H1 (cell line): ENCODE measurements around the gene DOK6. TPM values are rescaled to one million over a fixed set of nuclear protein-coding genes. Genes with fewer than 3 reads are reported as not detected.

Experiments used
- CTCF ChIA-PET: fragments of 300-600 bp; sonication (Branson Sonifier 250); formaldehyde crosslinking; loops from one replicate; lab custom pipeline; 2021; ENCODE audit not compliant: partially characterized antibody; lab: Charles Lee
- POLR2A ChIA-PET: fragments of 300-600 bp; sonication (Branson Sonifier 250); formaldehyde crosslinking; loops from one replicate; lab custom pipeline; 2021; ENCODE audit warnings: inconsistent platforms; ENCODE audit not compliant: partially characterized antibody; lab: Charles Lee
- DNase-seq, 2 experiments: peaks; one replicate each; pipeline versions ENCODE4 v3.0.0 to v3.0.0-alpha.2; 2010 to 2022; ENCODE audit warnings: low spot score in 2 of 2, low read depth in 1 of 2, mixed read lengths in 1 of 2
- FAIRE-seq: peaks from 2 replicates; lab custom pipeline; 2011; peaks lifted over from hg19 to GRCh38; lab: Jason Lieb, UNC
- H2AFZ ChIP-seq: 2 replicates; pipeline ENCODE4 v1.8.1; 2012; ENCODE audit warnings: low read length, inconsistent platforms
- H2AK5ac ChIP-seq: 2 replicates; pipeline ENCODE4 v1.6.1; 2013; ENCODE audit warnings: low read depth, low read length
- H2BK120ac ChIP-seq: replicated peaks from 2 replicates; pipeline ENCODE3; 2013; ENCODE audit warnings: low read depth, low read length, inconsistent platforms
- H2BK12ac ChIP-seq: 2 replicates; pipeline ENCODE4 v1.6.1; 2013; ENCODE audit warnings: low read depth, low read length
- H2BK15ac ChIP-seq: 2 replicates; pipeline ENCODE4 v1.6.1; 2013; ENCODE audit warnings: low read length
- H2BK20ac ChIP-seq: 2 replicates; pipeline ENCODE4 v1.6.1; 2013; ENCODE audit warnings: low read length
- H2BK5ac ChIP-seq: 2 replicates; pipeline ENCODE4 v1.6.1; 2013; ENCODE audit warnings: low read depth, low read length
- H3K14ac ChIP-seq: 2 replicates; pipeline ENCODE4 v1.6.1; 2013; ENCODE audit warnings: inconsistent platforms; ENCODE audit not compliant: insufficient read length
- H3K18ac ChIP-seq: 2 replicates; pipeline ENCODE4 v1.6.1; 2013; ENCODE audit warnings: low read length; ENCODE audit errors: extremely low read depth
- H3K23ac ChIP-seq: 2 replicates; pipeline ENCODE4 v1.6.1; 2013; ENCODE audit warnings: inconsistent platforms; ENCODE audit not compliant: insufficient read length
- H3K23me2 ChIP-seq: 2 replicates; pipeline ENCODE4 v1.6.1; 2013; ENCODE audit warnings: low read depth, low read length
- H3K27ac ChIP-seq: 2 replicates; pipeline ENCODE4 v1.6.1; 2011; ENCODE audit warnings: low read depth, low read length, inconsistent platforms
- H3K27me3 ChIP-seq, 4 experiments: replicated peaks in 1 of 4; 1 replicate in 1 of 4; 2 replicates in 3 of 4; pipeline versions ENCODE4 v1.6.1 to v1.8.1; 2011 to 2013; ENCODE audit warnings: low read length in 3 of 4, mild to moderate bottlenecking in 3 of 4, inconsistent platforms in 2 of 4, mixed read lengths in 2 of 4, moderate library complexity in 1 of 4; ENCODE audit not compliant: control insufficient read depth in 3 of 4, insufficient read depth in 3 of 4; ENCODE audit errors: extremely low read depth in 1 of 4
- H3K36me3 ChIP-seq, 4 experiments: 2 replicates each; pipeline versions ENCODE4 v1.6.1 to v1.8.1; 2011 to 2013; ENCODE audit warnings: mild to moderate bottlenecking in 4 of 4, low read length in 3 of 4, moderate library complexity in 2 of 4, control low read depth in 1 of 4, inconsistent platforms in 1 of 4; ENCODE audit not compliant: insufficient read depth in 4 of 4, control insufficient read depth in 2 of 4
- H3K4ac ChIP-seq: replicated peaks from 2 replicates; pipeline ENCODE3; 2013; ENCODE audit warnings: low read length, low read depth, mixed read lengths, inconsistent platforms; ENCODE audit not compliant: insufficient read length
- H3K4me1 ChIP-seq, 4 experiments: replicated peaks in 1 of 4; 1 replicate in 1 of 4; 2 replicates in 3 of 4; pipeline versions ENCODE4 v1.6.1 to v1.8.1; 2011 to 2013; ENCODE audit warnings: low read length in 3 of 4, inconsistent platforms in 2 of 4, mixed read lengths in 1 of 4; ENCODE audit not compliant: insufficient read depth in 4 of 4, control insufficient read depth in 3 of 4
- H3K4me2 ChIP-seq, 2 experiments: 2 replicates each; pipeline versions ENCODE4 v1.6.1 to v1.8.1; 2011 to 2013; ENCODE audit warnings: low read depth in 2 of 2, low read length in 2 of 2, control low read depth in 1 of 2, inconsistent platforms in 1 of 2, mild to moderate bottlenecking in 1 of 2; ENCODE audit not compliant: insufficient read depth in 1 of 2
- H3K4me3 ChIP-seq, 4 experiments: fragments of 200-600, 300-600 bp in 1 of 4; sonication (generic), shearing (Covaris generic), sonication (Bioruptor Twin) in 1 of 4; 2 replicates each; pipeline versions ENCODE4 v1.5.1 to v1.8.1; 2011 to 2016; ENCODE audit warnings: low read length in 4 of 4, low read depth in 3 of 4, control low read depth in 2 of 4, inconsistent platforms in 2 of 4, mild to moderate bottlenecking in 2 of 4, mixed read lengths in 1 of 4, moderate library complexity in 1 of 4; ENCODE audit not compliant: insufficient read depth in 2 of 4; ENCODE audit errors: extremely low read depth in 1 of 4
- H3K56ac ChIP-seq: replicated peaks from 2 replicates; pipeline ENCODE3; 2013; ENCODE audit warnings: low read depth, mild to moderate bottlenecking, mixed read lengths, low read length, inconsistent platforms; ENCODE audit not compliant: insufficient read length
- H3K79me1 ChIP-seq: 2 replicates; pipeline ENCODE4 v1.6.1; 2013; ENCODE audit warnings: low read depth, low read length, control low read depth
- H3K79me2 ChIP-seq, 2 experiments: 2 replicates each; pipeline versions ENCODE4 v1.6.1 to v1.8.1; 2012 to 2013; ENCODE audit warnings: low read length in 2 of 2, mild to moderate bottlenecking in 2 of 2, inconsistent platforms in 1 of 2; ENCODE audit not compliant: insufficient read depth in 2 of 2, control insufficient read depth in 1 of 2
- H3K9ac ChIP-seq, 4 experiments: replicated peaks in 1 of 4; 1 replicate in 1 of 4; 2 replicates in 3 of 4; pipeline versions ENCODE4 v1.6.1 to v1.8.1; 2011 to 2013; ENCODE audit warnings: low read depth in 3 of 4, low read length in 3 of 4, control low read depth in 2 of 4, mild to moderate bottlenecking in 2 of 4, moderate library complexity in 2 of 4, inconsistent platforms in 1 of 4; ENCODE audit errors: extremely low read depth in 1 of 4
- H3K9me3 ChIP-seq, 2 experiments: 2 replicates each; pipeline versions ENCODE4 v1.6.1 to v1.8.1; 2012 to 2013; ENCODE audit warnings: mild to moderate bottlenecking in 2 of 2, moderate library complexity in 2 of 2, control low read depth in 1 of 2, inconsistent platforms in 1 of 2, low read depth in 1 of 2, low read length in 1 of 2, mixed read lengths in 1 of 2; ENCODE audit not compliant: insufficient read depth in 2 of 2
- H4K20me1 ChIP-seq, 2 experiments: replicated peaks in 1 of 2; 2 replicates each; pipeline versions ENCODE3 to v1.8.1; 2011 to 2013; ENCODE audit warnings: inconsistent platforms in 2 of 2, low read length in 2 of 2, mild to moderate bottlenecking in 1 of 2; ENCODE audit not compliant: insufficient read depth in 2 of 2, control insufficient read depth in 1 of 2
- H4K5ac ChIP-seq: 2 replicates; pipeline ENCODE4 v1.6.1; 2013; ENCODE audit warnings: low read length, low read depth, mixed read lengths, inconsistent platforms; ENCODE audit not compliant: insufficient read length
- H4K8ac ChIP-seq: 2 replicates; pipeline ENCODE4 v1.8.0; 2013; ENCODE audit warnings: mild to moderate bottlenecking, moderate library complexity, low read length, inconsistent platforms; ENCODE audit not compliant: insufficient read depth; ENCODE audit errors: extremely low read depth
- H4K91ac ChIP-seq: replicated peaks from 2 replicates; pipeline ENCODE3; 2013; ENCODE audit warnings: low read length, mixed read lengths, inconsistent platforms; ENCODE audit not compliant: insufficient read length
- EP300 ChIP-seq, 2 experiments: IDR thresholded peaks; 1 replicate in 1 of 2; 2 replicates in 1 of 2; pipeline ENCODE4 v1.6.1; 2011 to 2012; ENCODE audit warnings: low read depth in 2 of 2, low read length in 2 of 2, mild to moderate bottlenecking in 2 of 2, borderline replicate concordance in 1 of 2, inconsistent platforms in 1 of 2, moderate library complexity in 1 of 2
- EZH2 ChIP-seq: fragments of 200-600 bp; sonication (generic); IDR thresholded peaks from 2 replicates; pipeline ENCODE4 v1.7.1; 2012; ENCODE audit warnings: low read depth, mild to moderate bottlenecking, moderate library complexity, low read length, inconsistent platforms; ENCODE audit not compliant: severe bottlenecking
- JUND ChIP-seq: IDR thresholded peaks from 2 replicates; pipeline ENCODE4 v1.6.1; 2011; ENCODE audit warnings: mild to moderate bottlenecking, improper control_type of control experiment, low read length
- KDM4A ChIP-seq: IDR thresholded peaks from one replicate; pipeline ENCODE4 v1.7.1; 2012; ENCODE audit warnings: low read depth, mild to moderate bottlenecking, moderate library complexity, low read length, inconsistent platforms; ENCODE audit not compliant: severe bottlenecking
- POLR2A ChIP-seq, 2 experiments: IDR thresholded peaks; 1 replicate in 1 of 2; 2 replicates in 1 of 2; pipeline ENCODE4 v1.6.1; 2011; ENCODE audit warnings: low read depth in 2 of 2, low read length in 2 of 2, mild to moderate bottlenecking in 2 of 2; ENCODE audit errors: control extremely low read depth in 1 of 2
- POLR2AphosphoS5 ChIP-seq: IDR thresholded peaks from 2 replicates; pipeline ENCODE4 v1.6.1; 2011; ENCODE audit warnings: low read depth, low read length
- RXRA ChIP-seq: IDR thresholded peaks from 2 replicates; pipeline ENCODE4 v1.6.1; 2011; ENCODE audit warnings: low read depth, mild to moderate bottlenecking, low read length, moderate library complexity; ENCODE audit not compliant: insufficient read depth
- YY1 ChIP-seq: IDR thresholded peaks from 2 replicates; pipeline ENCODE4 v1.6.1; 2011; ENCODE audit warnings: low read depth, mild to moderate bottlenecking, low read length
- WGBS, 2 experiments: shearing (Covaris generic) in 1 of 2; methylation state at CpG; one replicate each; pipeline versions ENCODE4 v1.1.6 to v1.1.7; 2013 to 2015; ENCODE audit warnings: low lambda C conversion rate in 2 of 2, mixed read lengths in 2 of 2, inconsistent platforms in 1 of 2, low coverage in 1 of 2, missing lambda C conversion rate in 1 of 2; ENCODE audit not compliant: insufficient replicate concordance in 2 of 2, insufficient coverage in 1 of 2, insufficient read length in 1 of 2; ENCODE audit errors: extremely low coverage in 1 of 2, missing lambda C conversion rate in 1 of 2; 5-methylcytosine and 5-hydroxymethylcytosine counted together
- polyA plus RNA-seq, 7 experiments: library from polyadenylated mRNA; depleted of rRNA in 3 of 7; stranded (reverse) in 5 of 7; unstranded in 2 of 7; fragments of >200 nt in 5 of 7; fragments of 200-250 nt in 2 of 7; gene quantifications; 1 replicate in 5 of 7; 2 replicates in 1 of 7; 4 replicates in 1 of 7; pipeline versions ENCODE4 v1.2.1 to v1.2.3, GENCODE V29; 2011 to 2013; ENCODE audit warnings: missing spikeins in 2 of 7, mixed read lengths in 2 of 7
- total RNA-seq: library from RNA; stranded (reverse); fragmentation: NEBNext Ultra II Directional; extraction: Animal tissue kit (Norgen Biotek cat#: 25700); gene quantifications from 2 replicates; pipeline ENCODE4 v1.2.1, GENCODE V29; 2021
- TF ChIP-seq, protein P1 (sequence below): IDR thresholded peaks from 2 replicates; pipeline ENCODE4 v1.6.1; 2012; ENCODE audit warnings: inconsistent platforms

The DOK6 gene
- total and polyA plus RNA-seq, 2 of the 8 experiments (the other 6 are each of a cell fraction or from before 2014, with no cell fraction given): 0.33 to 0.50 TPM

DNA sequence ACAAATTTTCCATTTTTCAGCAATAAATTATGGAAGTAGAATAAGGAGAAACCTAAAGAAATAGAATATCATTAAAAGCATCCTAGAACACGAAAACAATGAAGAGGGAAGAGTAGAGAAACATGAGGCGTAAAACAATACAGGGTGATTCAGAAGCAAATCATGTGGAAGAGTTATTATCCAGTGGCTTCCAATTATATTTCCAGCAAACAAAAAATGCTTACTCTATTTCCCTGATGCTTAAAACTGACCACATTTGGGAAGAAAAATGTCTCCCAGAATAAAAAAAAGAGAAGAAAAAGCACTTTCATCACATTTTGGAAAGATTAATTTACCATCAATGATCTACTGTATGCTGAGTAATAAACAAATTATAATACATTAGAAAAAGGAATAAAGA is 354.4 kb downstream of the DOK6 start:
- ChIA-PET CTCF (no interaction called here), POLR2A (no interaction called here)
- WGBS, 2 experiments: 91% methylated on average over 2 of the region's 2 CpGs; no CpG with 5 or more reads in 1 of the 2 experiments
- no peak overlapping the region for H3K4me2 ChIP-seq
- no peak overlapping the region for H4K91ac ChIP-seq
- no peaks in the 10 kb centered on the region for H3K23me2 ChIP-seq
- H3K4me3 ChIP-seq: no peak overlapping the region
- no peak overlapping the region for H3K56ac ChIP-seq
- no peak overlapping the region for H3K14ac ChIP-seq
- H4K8ac ChIP-seq: no peak overlapping the region
- no peak overlapping the region for H2BK120ac ChIP-seq
- peaks cover 0 to 17% (median 2%) of the 10 kb centered on the region in 4 experiments; a peak in 4 of 7 replicates for H3K4me1 ChIP-seq
- no peak for DNase-seq
- no peak overlapping the region for H2AK5ac ChIP-seq
- no peak overlapping the region for H3K9ac ChIP-seq
- no peak overlapping the region for H2BK5ac ChIP-seq
- H4K5ac ChIP-seq: no peak overlapping the region
- no peaks in the 10 kb centered on the region for H4K20me1 ChIP-seq
- no peaks in the 10 kb centered on the region for H3K36me3 ChIP-seq
- no peaks in the 10 kb centered on the region for H3K79me1 ChIP-seq
- no peak overlapping the region for H2AFZ ChIP-seq
- H2BK15ac ChIP-seq: no peak overlapping the region
- no peak overlapping the region for H3K4ac ChIP-seq
- H2BK20ac ChIP-seq: no peak overlapping the region
- FAIRE-seq: no peak
- H3K9me3 ChIP-seq: peaks cover 0 to 2% of the 10 kb centered on the region in 2 experiments; a peak in 2 of 4 replicates
- no peak overlapping the region for H3K27ac ChIP-seq
- H3K79me2 ChIP-seq: no peaks in the 10 kb centered on the region
- H3K27me3 ChIP-seq: no peaks in the 10 kb centered on the region
- H2BK12ac ChIP-seq: no peak overlapping the region
- H3K23ac ChIP-seq: no peak overlapping the region
- H3K18ac ChIP-seq: no peak overlapping the region
- TF ChIP-seq POLR2AphosphoS5 (no peak), EZH2 (no peak), JUND (no peak), POLR2A (IDR thresholded peaks at IDR 0.05; ENCODE audit: control extremely low read depth in 1 of 2, low read depth in 2 of 2, low read length in 2 of 2) (no peak), RXRA (no peak), KDM4A (no peak), EP300 (IDR thresholded peaks at IDR 0.05; ENCODE audit: borderline replicate concordance in 1 of 2, low read depth in 2 of 2, low read length in 2 of 2) (no peak), YY1 (no peak)
- TF ChIP-seq, protein P1, sequence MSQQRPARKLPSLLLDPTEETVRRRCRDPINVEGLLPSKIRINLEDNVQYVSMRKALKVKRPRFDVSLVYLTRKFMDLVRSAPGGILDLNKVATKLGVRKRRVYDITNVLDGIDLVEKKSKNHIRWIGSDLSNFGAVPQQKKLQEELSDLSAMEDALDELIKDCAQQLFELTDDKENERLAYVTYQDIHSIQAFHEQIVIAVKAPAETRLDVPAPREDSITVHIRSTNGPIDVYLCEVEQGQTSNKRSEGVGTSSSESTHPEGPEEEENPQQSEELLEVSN: no peak
